ENCODE data around the gene CCDC28A.

CCDC28A gene

GRCh38 chr6:138833816-138834539 lies 60.4 kb downstream of the CCDC28A start:
- no peak for DNase-seq (ENCODE audit: low read depth in 1 of 2, low spot score in 1 of 2)

GRCh38 chr6:138837246-138837645 lies 63.7 kb downstream of the CCDC28A start:
- no peak for DNase-seq (ENCODE audit: low read depth in 1 of 2, low spot score in 1 of 2)
